Measurements from ENCODE around the gene CDK10. TPM values are rescaled to one million over a fixed set of nuclear protein-coding genes. Genes with fewer than 3 reads are reported as not detected.
"Not testable (repeated sequence)": the region's sequence is repeated elsewhere in the genome, so short reads cannot be mapped to it uniquely, and the experiment has no call there.

CDK10 gene
- total RNA-seq, 6 experiments from 2014 or later, result 35.0 to 72.2 (median 53.7) TPM

GRCh38 chr16:89668790-89669158, 17.7 kb upstream of the CDK10 start:
- no peaks in the 10 kb centered on the region for H3K9me3 ChIP-seq
- peaks cover 0 to 12% (median 0%) of the 10 kb centered on the region in 4 donors for H3K4me1 ChIP-seq
- no peaks in the 10 kb centered on the region for H3K27me3 ChIP-seq
- TF ChIP-seq CTCF (IDR thresholded peaks at IDR 0.05) (no peak), POLR2A (IDR thresholded peaks at IDR 0.05) (no peak)
- intact Hi-C loops (cut with DNase I), result no loop called here
- peak overlapping the region in 1 of 3 donors; percentile 40 for H3K27ac ChIP-seq
- DNase-seq (no peak), ATAC-seq (peak; percentile 71 to 88 (median 82))
- 3% methylated on average over 4 of the region's 5 CpGs for WGBS (ENCODE audit: insufficient coverage, low coverage, low lambda C conversion rate, missing lambda C conversion rate)
- H3K36me3 ChIP-seq, result no peaks in the 10 kb centered on the region
- H3K4me3 ChIP-seq, result no peak overlapping the region

DNA sequence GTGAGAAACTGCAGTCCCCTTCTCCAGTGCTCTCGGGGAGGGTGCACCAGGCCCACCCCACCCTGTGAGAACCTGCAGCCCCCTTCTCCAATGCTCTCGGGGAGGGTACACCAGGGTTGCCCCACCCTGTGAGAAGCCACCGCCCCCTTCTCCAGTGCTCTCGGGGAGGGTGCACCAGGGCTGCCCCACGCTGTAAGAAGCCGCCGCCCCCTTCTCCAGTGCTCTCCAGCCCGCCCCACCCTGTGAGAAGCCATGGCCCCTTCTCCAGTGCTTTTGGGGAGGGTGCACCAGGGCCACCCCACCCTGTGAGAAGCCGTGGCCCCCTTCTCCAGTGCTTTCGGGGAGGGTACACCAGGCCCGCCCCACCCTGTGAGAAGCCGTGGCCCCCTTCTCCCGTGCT, 16.7 kb upstream of the CDK10 start:
- Histone ChIP-seq H3K27ac (no peak overlapping the region), H3K4me1 (peaks cover 0 to 12% (median 0%) of the 10 kb centered on the region in 4 donors), H3K9me3 (no peaks in the 10 kb centered on the region), H3K27me3 (no peaks in the 10 kb centered on the region), H3K4me3 (no peak overlapping the region), H3K36me3 (no peaks in the 10 kb centered on the region)
- ATAC-seq (no peak), DNase-seq (no peak)
- intact Hi-C loops (cut with DNase I), result no loop called here
- TF ChIP-seq CTCF (IDR thresholded peaks at IDR 0.05) (no peak), POLR2A (IDR thresholded peaks at IDR 0.05) (no peak)
- no CpG with 5 or more reads among the region's 13 CpGs for WGBS (ENCODE audit: insufficient coverage, low coverage, low lambda C conversion rate, missing lambda C conversion rate)

- Histone ChIP-seq H3K4me3 (no peak overlapping the region), H3K36me3 (no peaks in the 10 kb centered on the region), H3K4me1 (peaks cover 0 to 12% (median 0%) of the 10 kb centered on the region in 4 donors), H3K9me3 (no peaks in the 10 kb centered on the region), H3K27me3 (no peaks in the 10 kb centered on the region), H3K27ac (no peak overlapping the region)
- intact Hi-C loops (cut with DNase I), result no loop called here
- ATAC-seq, result no peak
- DNase-seq, result no peak
- no peak for TF ChIP-seq CTCF (IDR thresholded peaks at IDR 0.05)
- no peak for TF ChIP-seq POLR2A (IDR thresholded peaks at IDR 0.05)
- 81% methylated on average over 5 of the region's 10 CpGs for WGBS (ENCODE audit: insufficient coverage, low coverage, low lambda C conversion rate, missing lambda C conversion rate)
Observed at GRCh38 chr16:89670496-89671431, 15.7 kb upstream of the CDK10 start.

DNA sequence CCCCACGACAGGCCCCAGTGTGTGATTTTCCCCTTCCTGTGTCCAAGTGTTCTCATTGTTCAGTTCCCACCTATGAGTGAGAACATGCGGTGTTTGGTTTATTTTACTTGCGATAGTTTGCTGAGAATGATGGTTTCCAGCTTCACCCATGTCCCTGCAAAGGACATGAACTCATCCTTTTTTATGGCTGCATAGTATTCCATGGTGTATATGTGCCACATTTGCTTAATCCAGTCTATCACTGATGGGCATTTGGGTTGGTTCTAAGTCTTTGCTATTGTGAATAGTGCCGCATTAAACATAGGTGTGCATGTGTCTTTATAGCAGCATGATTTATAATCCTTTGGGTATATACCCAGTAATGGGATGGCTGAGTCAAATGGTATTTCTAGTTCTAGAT, 14.9 kb upstream of the CDK10 start:
- intact Hi-C loops (cut with DNase I); DNase-seq; H3K27ac ChIP-seq; ATAC-seq; H3K9me3 ChIP-seq; H3K27me3 ChIP-seq; H3K36me3 ChIP-seq; H3K4me3 ChIP-seq: not testable (repeated sequence)
- WGBS (ENCODE audit: insufficient coverage, low coverage, low lambda C conversion rate, missing lambda C conversion rate), result 97% methylated on average over 4 of the region's 4 CpGs
- peaks cover 0 to 12% (median 0%) of the 10 kb centered on the region in 4 donors for H3K4me1 ChIP-seq

GRCh38 chr16:89672177-89672941, 14.1 kb upstream of the CDK10 start:
- Histone ChIP-seq H3K27ac (no peak overlapping the region), H3K4me3 (no peak overlapping the region), H3K9me3 (no peaks in the 10 kb centered on the region), H3K27me3 (no peaks in the 10 kb centered on the region), H3K4me1 (peaks cover 0 to 12% (median 0%) of the 10 kb centered on the region in 4 donors), H3K36me3 (no peaks in the 10 kb centered on the region)
- DNase-seq (no peak), ATAC-seq (no peak)
- intact Hi-C loops (cut with DNase I), result no loop called here
- TF ChIP-seq POLR2A (IDR thresholded peaks at IDR 0.05) (no peak), CTCF (IDR thresholded peaks at IDR 0.05) (no peak)
- 86% methylated on average over 16 of the region's 16 CpGs for WGBS (ENCODE audit: insufficient coverage, low coverage, low lambda C conversion rate, missing lambda C conversion rate)

All from right lobe of liver (tissue), 6 donors.